Stimulated activated CD4-positive, alpha-beta T cell treated with anti-CD3 and anti-CD28 coated beads, Interleukin-2, amount 100 ng/mL, for 4 hours (primary cell): Measurements from ENCODE around the gene KCNK4.

ENCODE experiments used
- DNase-seq: peaks from one replicate; pipeline ENCODE4 v3.0.0-alpha.2; 2020; ENCODE audit warnings: low read depth

The KCNK4 gene

DNA sequence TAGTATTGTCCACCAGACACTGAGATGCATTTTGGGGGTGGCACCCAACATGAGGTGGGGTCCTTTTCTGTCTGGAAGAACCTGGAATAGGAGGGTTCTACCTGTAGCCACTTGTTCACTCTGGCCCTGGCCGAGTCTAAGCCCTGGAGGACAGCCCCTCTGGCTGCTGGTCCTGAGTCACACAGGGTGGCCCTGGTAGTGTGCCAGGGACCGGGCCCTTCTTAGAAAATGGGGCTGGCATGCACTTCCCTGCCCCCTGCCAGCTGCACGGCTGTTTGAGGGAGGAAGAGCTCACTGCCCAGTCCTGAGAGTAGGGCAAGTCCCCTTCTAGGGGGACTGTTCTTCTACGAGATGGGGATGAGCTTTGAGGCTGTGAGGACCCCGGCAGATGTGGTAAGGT is 37.6 kb upstream of the KCNK4 start:
- no peak for DNase-seq

DNA sequence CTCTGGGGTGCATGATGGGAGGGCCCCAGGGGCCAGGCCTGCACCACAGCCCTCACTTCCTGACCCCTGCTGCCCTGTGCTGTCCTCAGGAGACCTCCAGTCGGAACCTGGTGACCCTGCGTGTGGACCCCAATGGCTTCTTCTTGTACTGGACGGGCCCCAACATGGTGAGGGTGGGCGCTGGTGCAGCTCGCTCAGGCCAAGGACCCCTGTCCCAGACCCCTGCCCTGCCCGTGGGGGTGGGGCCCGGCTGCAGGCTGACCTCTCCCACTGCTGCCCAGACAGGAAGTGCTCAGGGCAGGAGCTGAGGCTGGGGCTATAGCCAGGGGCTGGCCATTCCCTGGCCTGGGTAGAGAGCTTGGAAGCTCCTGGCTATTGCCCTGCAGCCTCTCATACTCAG is 36.8 kb upstream of the KCNK4 start:
- DNase-seq, result no peak

DNA sequence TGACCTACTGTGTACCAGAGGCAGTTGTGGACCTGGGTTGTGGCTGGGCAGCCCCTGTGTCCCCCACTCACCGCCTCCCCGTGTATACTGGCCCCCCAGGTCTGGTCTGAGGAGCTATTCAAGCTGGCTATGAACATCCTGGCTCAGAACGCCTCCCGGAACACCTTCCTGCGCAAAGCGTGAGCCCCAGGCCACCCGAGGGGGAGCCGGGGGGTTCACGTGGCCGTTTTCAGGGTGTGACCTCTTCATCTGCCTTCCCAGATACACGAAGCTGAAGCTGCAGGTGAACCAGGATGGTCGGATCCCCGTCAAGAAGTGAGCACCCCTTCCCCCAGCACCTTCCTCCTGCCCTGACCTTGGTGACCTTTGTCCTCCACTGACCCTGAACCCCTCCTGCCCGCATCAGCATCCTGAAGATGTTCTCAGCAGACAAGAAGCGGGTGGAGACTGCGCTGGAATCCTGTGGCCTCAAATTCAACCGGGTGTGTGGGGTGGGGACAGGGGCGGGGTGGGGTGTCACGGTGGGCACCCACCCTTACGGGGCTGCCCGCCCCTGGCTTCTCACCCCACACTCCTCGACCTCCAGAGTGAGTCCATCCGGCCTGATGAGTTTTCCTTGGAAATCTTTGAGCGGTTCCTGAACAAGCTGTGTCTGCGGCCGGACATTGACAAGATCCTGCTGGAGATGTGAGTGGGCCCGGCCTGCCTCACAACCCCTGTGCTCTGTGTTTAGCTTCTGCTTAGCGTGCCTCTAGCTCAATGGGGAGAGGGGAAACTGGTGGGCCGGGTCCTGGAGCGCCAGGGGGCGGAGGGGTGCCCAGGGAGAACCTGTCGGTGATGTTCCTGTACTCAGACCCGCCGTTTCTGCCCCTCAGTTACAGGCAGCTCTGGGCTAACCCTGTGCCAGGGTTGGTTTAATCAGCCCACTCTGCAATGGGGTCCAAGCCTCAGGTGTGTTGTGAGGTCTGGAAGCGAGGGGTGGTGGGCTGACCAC is 35.7 kb upstream of the KCNK4 start:
- DNase-seq, result no peak

DNA sequence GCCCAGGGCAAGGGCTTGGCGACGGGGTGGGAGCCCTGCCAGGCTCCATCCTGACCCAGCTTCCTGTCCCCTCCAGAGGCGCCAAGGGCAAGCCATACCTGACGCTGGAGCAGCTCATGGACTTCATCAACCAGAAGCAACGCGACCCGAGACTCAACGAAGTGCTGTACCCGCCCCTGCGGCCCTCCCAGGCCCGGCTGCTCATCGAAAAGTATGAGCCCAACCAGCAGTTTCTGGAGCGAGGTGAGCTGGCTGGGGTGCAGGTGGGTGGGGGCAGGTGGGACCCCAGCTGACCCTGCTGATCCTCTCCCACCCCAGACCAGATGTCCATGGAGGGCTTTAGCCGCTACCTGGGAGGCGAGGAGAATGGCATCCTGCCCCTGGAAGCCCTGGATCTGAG is 34.8 kb upstream of the KCNK4 start:
- DNase-seq, result no peak

DNA sequence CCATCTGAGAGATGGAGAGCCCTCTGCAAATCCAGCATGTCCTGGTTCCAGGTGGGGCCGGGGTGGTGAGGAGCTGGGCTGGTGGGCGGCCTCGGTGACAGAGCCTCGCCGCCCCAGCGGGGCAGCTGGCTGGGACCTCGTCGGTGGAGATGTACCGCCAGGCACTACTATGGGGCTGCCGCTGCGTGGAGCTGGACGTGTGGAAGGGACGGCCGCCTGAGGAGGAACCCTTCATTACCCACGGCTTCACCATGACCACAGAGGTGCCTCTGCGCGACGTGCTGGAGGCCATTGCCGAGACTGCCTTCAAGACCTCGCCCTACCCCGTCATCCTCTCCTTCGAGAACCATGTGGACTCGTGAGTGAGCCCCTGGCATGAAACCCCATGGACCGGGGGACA is 32.7 kb upstream of the KCNK4 start:
- no peak for DNase-seq

DNA sequence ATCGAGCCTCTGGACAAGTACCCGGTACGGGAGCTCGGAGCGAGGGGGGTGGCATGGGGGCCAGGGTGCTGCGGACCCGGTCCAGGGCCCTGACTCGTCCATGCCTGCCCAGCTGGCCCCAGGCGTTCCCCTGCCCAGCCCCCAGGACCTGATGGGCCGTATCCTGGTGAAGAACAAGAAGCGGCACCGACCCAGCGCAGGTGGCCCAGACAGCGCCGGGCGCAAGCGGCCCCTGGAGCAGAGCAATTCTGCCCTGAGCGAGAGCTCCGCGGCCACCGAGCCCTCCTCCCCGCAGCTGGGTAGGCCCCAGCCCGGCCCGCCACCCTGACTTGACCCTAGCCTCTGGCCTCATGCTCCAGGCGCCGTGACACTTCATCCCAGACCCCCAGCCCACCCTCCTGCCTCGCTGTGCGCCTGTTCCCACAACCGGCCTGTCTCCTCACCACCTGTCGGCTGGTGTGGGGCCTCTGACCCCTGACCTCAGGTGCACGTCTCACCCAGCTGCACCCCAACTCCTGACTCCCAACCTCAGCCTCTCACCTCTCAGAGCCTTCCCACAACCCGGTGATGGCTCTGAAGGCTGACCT is 32.1 kb upstream of the KCNK4 start:
- DNase-seq, result no peak

DNA sequence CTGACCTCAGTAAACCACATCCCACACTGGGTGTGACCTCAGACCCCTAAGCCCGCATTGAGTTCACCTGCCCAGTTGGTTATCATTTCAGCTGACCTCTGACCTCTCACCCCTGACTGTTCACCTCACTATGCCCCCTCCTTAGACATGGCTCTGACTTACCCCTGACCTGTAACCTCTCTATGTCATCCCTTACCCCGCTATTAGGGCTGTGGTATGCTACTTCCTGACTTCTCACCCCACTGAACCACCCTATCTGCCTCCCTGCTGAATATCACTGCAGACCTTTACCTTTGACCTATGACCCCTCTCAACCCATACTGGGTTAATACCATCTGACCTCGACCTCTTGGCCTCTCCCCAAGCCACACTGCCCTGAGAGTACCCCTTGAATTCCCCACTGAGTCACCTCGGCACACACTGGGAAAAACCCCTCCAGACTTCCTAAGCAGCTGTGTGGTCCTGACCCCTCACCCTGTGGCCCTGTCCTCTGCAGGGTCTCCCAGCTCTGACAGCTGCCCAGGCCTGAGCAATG is 31.5 kb upstream of the KCNK4 start:
- DNase-seq, result no peak

DNA sequence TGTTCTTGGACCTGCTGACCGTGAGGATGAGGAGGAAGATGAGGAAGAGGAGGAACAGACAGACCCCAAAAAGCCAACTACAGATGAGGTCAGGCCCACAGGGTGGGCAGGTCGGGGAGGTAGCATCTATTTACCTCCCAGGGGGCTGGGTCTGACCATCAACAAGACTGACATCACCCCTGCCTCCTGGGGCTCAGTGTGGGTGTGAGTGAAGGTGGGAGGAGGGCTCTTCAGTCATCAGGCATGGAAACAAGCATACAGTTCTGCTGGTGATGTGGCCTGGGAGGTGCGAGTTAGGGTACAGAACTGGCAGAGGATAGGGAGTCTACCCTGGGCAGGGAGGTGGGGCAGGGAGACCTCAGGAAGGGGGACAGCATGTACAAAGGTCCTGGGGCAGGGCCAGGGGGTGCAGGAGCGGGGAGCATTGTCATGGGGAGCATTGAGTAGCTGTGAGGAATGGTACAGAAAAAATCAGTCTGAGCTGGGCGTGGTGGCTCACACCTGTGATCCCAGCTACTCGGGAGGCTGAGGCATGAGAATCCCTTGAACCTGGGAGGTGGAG is 30.9 kb upstream of the KCNK4 start:
- no peak for DNase-seq

DNA sequence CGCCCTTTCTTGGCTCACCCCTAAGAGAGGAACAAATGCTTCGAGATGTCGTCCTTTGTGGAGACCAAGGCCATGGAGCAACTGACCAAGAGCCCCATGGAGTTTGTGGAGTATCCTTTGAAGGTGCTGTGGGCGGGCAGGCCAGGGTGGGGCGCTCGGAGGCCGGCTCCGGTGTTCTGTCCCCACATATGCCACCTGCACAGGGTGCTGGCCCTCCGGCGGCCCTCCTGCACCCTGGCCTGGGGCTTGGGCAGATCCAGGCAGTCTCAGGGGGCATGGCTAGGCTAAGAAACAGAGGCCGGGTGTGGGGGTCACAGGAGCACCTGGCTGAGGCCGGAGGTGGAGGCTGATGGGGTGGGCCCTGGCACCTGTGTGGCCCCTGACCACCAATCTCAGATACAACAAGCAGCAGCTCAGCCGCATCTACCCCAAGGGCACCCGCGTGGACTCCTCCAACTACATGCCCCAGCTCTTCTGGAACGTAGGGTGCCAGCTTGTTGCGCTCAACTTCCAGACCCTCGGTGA is 29.5 kb upstream of the KCNK4 start:
- DNase-seq, result no peak

DNA sequence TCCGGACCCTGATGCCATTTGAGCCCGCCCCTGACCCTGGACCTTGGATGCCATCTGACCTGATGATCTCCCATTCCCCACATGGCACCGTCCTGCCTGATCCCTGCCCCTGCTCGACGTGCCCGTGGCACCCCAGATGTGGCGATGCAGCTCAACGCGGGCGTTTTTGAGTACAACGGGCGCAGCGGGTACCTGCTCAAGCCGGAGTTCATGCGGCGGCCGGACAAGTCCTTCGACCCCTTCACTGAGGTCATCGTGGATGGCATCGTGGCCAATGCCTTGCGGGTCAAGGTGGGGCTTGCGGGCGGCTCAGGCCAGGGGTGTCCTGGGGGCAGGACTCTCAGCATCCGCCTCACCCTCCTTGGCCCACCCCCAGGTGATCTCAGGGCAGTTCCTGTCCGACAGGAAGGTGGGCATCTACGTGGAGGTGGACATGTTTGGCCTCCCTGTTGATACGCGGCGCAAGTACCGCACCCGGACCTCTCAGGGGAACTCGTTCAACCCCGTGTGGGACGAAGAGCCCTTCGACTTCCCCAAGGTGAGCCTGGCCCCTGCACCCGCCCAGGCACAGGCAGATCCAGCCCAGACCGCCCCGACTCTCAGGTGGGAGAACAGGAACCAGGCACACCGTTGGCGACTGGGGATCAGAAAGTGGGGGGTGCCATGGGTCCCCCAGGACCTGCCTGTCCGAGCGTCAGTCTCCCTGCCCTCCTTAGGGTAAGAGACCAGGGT is 28.7 kb upstream of the KCNK4 start:
- DNase-seq, result no peak

DNA sequence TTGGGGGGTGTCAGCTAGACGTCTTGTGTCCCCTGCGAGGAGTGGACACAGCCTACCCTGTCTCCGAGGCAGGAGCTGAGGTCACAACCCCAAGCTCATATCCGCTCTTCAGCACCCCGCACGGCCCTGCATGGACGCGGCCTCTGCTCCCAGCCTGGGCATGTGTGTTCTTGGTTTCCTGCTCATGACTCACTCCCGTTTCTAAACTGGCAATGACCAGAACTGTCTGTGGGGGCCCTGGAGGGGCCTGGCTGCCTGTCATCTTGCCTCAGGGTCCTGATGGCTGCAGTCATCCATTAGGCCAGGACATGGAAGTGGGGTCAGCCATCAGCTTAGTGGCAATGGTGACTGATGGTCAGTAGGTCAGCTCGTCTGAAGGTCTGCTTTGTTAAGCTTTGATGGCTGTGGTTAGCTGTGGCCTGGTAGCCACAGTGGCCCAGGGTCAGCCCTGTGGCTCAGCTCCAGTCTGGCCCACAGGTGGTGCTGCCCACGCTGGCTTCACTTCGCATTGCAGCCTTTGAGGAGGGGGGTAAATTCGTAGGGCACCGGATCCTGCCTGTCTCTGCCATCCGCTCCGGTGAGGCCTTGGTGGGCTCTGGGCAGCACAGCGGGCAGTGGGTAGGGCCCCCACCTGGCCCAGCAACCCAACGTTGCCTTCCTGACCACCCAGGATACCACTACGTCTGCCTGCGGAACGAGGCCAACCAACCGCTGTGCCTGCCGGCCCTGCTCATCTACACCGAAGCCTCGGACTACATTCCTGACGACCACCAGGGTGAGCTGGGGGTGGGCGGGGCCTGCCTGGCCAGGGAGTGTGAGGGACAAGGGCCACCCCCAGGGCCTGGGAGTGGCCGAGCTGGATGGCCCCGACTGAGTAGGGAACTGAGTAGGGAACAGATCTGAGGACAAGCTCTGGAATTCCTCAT is 27.8 kb upstream of the KCNK4 start:
- DNase-seq, result no peak

DNA sequence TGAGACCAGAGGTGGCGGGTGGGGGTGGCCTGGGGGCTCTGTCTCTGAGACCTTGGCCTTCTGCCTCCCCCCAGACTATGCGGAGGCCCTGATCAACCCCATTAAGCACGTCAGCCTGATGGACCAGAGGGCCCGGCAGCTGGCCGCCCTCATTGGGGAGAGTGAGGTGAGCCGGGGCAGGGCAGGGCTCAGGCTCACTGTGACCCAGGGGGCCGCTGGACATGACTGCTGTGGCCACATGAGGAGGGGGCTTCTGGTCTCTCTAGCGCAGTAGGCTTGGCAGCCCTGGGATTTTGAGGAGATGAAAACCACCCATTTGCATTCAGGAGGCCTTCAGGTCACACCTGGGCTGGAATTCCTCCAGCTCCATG is 27.2 kb upstream of the KCNK4 start:
- DNase-seq, result no peak

DNA sequence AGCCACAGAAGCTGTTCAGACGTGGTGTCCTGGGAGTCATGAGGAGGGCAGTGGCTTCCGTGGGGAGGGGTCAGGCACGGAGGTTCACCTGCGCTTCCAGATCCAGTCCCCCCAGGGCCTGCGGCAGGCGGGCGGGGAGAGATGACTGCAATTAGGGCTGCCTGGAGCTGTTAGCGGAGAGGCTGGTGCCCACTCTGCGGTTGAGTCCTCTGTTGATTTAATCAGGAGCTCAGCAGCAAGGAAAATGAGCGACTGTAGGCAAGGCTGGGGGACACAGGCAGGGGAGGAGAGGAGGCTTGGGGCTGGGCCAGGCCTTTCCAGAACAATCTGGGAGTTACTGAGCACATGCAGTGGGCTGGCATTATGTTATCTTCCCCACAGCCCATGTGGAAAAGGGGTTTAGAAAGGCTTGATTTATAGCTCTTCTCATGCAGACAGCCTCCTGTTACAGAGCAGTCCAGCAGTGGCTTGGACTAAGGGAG is 26.7 kb upstream of the KCNK4 start:
- DNase-seq, result no peak

DNA sequence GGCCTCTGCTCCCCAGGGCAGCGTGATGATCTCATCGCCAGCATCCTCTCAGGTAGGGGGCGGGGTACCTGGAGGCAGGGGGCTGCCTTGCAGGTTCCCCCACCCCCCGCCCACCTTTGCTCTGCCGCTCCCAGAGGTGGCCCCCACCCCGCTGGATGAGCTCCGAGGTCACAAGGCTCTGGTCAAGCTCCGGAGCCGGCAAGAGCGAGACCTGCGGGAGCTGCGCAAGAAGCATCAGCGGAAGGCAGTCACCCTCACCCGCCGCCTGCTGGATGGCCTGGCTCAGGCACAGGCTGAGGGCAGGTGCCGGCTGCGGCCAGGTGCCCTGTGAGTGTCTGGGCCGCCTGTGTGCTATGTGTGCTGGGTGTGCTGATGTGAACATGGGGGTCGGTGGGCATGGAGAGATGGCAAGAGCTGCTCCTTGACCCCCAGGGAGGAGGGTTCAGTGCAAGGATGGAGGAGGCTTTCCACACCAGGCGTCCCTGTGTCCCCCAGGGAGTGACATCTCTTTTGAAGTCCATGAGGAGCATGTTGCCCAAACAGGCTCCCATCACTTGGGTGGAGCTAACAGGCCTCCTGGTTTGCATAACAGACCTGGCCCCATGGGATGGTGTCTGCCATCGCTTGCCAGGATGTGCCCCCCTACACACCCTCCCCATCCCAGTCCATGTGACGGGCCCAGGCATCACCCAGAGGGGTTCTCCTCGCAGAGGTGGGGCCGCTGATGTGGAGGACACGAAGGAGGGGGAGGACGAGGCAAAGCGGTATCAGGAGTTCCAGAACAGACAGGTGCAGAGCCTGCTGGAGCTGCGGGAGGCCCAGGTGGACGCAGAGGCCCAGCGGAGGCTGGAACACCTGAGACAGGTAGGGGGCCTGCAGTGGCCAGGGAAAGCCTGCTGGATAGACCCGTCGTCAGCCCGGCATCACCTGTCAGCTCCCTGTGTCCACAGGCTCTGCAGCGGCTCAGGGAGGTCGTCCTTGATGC is 25.6 kb upstream of the KCNK4 start:
- no peak for DNase-seq

DNA sequence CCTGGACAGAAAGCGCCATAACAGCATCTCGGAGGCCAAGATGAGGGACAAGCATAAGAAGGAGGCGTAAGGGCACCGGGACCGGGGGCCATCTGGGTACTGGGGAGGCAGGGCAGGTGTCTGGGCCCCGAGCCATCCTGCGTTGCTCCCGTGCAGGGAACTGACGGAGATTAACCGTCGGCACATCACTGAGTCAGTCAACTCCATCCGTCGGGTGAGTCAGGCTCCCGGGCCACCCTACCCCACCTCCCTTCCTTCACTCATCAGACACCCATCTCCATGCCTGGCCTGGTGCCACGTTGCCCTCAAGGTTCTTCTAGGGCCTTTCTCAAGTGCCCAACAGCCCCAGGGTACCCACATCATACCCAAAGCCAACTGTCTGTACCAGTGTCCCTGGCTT is 24.8 kb upstream of the KCNK4 start:
- no peak for DNase-seq

DNA sequence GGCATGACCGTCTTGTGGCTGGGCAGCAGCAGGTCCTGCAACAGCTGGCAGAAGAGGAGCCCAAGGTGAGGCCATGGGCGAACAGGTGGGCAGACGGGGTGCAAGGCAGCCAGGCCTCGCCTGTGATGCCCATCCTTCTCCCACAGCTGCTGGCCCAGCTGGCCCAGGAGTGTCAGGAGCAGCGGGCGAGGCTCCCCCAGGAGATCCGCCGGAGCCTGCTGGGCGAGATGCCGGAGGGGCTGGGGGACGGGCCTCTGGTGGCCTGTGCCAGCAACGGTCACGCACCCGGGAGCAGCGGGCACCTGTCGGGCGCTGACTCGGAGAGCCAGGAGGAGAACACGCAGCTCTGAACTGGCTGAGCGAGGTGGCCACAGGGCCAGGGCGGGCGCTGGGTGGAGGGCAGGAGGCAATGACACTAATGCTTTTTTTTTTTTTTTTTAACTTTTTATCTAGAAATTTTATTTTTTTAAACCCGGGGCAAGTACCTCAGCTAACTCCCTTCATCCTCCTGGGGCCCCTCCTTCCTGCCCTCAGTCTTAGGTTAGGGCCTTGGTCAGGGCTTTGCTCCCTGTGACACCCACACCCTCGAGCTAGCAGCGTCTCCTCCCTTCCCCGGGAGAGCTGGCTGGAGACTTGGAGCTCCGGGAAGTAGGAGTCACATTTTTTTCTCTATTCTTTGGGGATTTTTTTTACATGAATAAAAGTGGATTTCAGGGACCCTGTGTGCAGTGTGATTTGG is 23.7 kb upstream of the KCNK4 start:
- no peak for DNase-seq

DNA sequence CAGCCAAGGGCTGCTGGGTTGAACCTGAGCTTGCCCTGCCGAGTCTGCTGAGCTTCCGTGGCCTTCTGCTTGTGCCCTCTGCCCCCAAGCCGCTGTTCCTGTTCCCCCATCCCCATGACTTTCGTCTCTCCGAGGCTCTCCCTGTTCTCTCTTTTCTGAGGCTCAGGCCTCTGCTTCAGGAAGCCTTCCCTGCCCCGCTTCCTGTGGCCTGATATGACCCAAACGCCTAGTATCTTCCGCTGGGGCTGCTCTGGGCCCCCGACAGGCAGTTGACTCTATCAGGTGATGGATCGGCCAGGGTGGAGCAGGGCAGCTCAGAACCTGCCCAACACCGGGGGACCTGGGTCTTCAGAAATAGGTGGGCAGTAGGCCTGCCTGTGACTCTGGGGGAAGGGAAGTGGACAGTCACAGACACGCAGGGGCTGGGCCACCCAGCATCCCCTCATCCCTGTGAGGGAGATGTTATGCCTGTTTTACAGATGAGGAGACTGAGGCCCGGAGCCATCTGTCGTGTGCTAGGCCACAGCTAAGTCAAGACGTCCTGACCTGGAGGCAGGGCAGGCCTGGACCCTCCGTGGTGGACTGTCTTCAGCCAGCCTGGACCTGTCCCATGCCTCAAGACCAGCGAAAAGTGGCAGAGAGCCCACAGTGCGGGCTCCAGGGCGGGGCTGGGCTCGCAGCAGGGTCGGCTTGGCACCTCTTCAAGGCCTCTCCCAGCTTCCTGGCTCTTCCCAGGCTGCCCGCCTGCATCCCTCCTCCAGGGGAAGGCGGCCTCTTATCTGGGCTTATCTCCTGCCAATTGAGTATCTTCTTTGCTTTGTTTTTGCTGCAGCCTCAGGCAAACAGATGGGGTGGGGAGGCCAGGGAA is 22.8 kb upstream of the KCNK4 start:
- no peak for DNase-seq
